GM19397 (cell line): ENCODE results near the gene SAMD4B.
A peak's percentile ranks its signal among the peaks of the same experiment; 100 is the strongest.

Experiments used
- ATAC-seq: cut with Tn5 transposase; IDR thresholded peaks from one replicate; pipeline ENCODE4 v1.9.1; 2021; ENCODE audit warnings: mild to moderate bottlenecking, moderate library complexity; ENCODE audit not compliant: unreplicated experiment

The SAMD4B gene

DNA sequence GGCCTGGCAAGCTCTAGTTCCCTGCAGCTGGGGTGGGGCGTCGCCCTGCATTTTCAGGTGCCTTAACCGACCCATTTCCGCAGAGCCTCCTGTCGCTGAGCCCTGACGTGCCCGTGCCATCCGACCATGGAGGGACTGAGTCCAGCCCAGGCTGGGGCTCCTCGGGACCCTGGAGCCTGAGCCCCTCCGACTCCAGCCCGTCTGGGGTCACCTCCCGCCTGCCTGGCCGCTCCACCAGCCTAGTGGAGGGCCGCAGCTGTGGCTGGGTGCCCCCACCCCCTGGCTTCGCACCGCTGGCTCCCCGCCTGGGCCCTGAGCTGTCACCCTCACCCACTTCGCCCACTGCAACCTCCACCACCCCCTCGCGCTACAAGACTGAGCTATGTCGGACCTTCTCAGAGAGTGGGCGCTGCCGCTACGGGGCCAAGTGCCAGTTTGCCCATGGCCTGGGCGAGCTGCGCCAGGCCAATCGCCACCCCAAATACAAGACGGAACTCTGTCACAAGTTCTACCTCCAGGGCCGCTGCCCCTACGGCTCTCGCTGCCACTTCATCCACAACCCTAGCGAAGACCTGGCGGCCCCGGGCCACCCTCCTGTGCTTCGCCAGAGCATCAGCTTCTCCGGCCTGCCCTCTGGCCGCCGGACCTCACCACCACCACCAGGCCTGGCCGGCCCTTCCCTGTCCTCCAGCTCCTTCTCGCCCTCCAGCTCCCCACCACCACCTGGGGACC, 65.6 kb downstream of the SAMD4B start:
- no peak for ATAC-seq

GRCh38 chr19:39408392-39409207, 66.4 kb downstream of the SAMD4B start:
- ATAC-seq = no peak

DNA sequence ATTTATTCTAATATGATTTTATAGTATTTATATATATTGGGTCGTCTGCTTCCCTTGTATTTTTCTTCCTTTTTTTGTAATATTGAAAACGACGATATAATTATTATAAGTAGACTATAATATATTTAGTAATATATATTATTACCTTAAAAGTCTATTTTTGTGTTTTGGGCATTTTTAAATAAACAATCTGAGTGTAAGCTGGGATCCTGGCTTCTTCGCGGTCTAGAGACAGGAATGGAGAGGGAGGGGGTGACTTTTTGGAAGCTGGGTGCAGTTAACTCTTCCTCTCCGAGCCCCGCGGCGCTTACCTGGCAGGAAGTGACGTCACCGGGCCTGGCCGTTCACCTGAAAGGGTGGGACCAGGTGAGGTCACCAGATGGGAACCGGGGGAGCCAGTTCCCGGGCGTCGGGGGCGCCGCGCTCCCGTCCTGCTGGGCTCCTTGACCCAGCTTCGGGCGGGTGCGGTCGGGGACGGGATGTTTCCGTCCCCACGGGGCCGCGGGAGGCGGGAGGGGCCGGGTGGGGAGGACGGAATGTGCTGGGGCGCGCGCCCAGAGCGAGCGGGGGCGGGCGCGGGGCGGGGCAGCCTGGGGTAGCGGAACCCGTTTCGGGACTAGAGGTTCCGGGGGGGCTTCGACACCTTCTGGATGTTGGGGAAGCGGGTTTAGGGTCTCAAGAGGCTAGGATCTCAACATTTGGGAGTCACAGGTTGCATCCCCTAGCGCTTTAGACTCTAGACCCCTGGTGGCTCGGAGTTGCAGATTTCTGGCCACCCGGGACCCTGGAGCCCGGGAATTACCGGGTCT, 67.2 kb downstream of the SAMD4B start:
- no peak for ATAC-seq

DNA sequence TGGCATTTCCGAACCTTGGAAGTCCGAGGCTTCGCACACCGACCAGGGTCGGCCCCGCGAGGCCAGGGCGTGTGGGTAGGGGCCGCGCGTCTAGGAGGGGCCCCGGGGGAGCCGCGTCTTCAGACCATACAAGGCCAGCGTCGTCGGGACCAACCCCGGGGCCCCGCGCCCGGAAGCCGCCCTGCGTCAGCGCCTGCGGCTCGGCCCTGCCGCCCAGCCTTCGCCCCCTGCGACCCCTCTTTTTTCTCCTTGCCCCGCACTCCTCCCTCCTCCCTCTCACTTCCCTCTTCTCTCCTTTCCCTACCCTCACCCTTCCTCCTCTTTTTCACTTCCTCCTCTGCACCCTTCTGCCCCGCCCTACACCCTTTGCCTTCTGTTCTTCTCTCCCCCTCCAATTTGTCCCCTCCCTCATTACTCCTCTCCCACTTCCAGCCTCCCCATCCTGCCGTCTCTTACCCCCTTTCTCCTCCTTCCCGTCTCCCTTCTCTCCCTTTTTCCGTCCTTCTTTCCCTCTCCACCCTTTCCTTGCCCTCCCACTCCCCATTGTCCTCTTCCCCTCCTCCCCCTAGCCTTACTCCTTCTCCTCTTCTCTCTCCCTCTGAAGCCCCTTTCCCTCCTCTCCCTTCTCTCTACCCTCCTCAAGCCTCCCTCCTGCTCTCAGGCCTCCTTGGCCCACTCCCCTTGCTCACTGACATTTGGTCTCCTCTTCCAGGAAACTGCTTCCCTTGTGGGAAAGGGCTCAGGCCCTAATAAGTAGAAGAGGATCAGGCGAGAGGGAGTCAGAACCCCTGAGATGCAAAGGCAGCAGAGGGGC, 68.0 kb downstream of the SAMD4B start:
- ATAC-seq = no peak

DNA sequence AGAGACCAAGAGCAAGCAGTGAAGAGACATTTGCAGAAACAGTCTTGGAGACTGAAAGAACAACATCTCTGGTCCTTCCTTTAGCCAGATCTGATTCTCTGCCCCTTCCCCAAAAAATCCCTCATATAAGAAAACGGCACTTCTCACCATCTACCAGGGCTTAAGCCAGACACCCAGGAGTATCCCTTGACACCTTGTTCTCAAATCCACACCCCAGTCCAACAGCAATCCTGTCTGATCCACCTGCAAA, 68.5 kb downstream of the SAMD4B start:
- no peak for ATAC-seq

GRCh38 chr19:39411081-39411831, 69.0 kb downstream of the SAMD4B start:
- ATAC-seq = no peak

GRCh38 chr19:39411832-39412099, 69.5 kb downstream of the SAMD4B start:
- peak; percentile 20 for ATAC-seq

- ATAC-seq = peak; percentile 56
Measured at GRCh38 chr19:39412100-39412866, 70.1 kb downstream of the SAMD4B start, which contains the start of gene PLEKHG2. PLEKHG2 (plus strand) TSS chr19:39412669; CDS start chr19:39414087, 1,418 bp downstream.

- ATAC-seq = no peak
Measured at GRCh38 chr19:39412867-39413271, 70.6 kb downstream of the SAMD4B start.

GRCh38 chr19:39413272-39413910, 71.2 kb downstream of the SAMD4B start:
- ATAC-seq = no peak

- ATAC-seq = no peak
Measured at GRCh38 chr19:39413911-39414608, 71.8 kb downstream of the SAMD4B start.

DNA sequence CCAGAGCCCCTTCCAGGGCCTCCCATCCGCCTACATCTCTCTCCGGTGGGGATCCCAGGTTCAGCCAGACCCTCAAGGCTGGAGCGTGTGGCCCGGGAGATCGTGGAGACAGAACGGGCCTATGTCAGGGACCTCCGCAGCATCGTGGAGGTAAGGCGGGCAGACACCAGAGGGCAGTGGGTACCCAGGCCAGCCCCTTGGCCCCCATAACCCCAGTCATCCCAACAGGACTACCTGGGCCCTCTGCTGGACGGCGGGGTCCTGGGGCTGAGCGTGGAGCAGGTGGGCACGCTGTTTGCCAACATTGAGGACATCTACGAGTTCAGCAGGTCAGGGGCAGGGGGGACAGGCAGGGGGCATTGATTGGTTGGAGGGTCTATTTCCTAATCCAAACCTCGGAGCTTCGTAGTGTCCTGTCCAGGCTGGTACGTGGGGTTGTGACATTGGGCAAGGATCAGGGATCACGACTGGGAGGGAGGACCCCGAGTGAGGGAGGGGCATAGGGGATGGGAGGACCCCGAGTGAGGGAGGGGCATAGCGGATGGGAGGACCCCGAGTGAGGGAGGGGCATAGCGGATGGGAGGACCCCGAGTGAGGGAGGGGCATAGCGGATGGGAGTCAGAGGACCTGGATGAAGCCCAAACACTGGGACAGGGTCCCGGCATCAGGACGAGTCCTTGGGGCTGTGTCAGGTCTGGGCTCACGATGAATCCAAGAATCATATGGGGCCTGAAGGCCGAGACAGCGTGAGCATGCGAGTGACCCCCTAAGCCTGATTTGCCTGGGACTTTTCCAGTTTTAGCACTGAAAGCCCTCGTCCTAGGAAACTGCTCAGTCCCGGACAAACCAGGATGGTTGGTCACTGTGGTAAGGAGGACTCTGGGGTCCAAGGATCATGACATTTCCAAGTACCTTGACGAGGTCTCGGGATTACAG, 73.2 kb downstream of the SAMD4B start:
- no peak for ATAC-seq

DNA sequence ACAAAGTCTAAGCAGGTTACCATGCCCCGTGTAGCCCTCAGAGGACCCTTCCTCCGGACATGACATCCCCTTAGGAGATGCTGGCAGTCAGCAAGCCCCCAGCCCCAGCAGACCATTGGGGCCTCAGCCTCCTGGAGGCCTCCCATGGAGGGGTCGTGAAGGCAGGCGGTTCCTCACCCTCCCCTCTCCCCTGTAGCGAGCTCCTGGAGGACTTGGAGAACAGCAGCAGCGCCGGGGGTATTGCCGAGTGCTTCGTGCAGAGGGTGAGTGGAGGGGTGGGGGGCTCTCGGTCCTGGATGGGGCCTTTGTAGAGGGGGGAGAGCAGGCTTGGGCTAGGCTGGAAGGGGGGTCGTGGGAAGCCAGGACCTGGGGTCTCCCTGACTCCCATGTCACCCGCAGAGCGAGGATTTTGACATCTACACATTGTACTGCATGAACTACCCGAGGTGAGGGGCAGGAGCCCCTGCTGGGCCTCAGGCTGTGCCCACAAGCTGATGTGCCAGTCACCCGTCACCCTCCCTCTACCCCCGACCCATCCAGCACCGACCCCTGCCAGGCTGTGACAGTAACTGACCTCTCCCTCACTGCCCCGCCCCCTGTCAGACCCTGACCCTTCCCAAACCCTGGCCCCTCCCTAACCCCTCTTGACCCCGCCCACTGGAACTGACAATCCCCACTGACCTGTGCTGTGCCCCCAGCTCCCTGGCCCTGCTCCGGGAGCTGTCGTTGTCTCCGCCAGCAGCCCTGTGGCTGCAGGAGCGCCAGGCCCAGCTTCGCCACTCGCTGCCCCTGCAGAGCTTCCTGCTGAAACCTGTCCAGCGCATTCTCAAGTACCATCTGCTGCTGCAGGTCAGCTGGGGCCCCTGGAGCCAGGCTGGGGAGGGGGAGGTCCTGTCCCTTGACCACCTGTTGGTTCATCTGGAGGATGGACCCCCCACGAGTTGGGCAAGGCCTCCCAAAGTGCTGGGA, 74.2 kb downstream of the SAMD4B start:
- ATAC-seq = no peak

- ATAC-seq = no peak
Measured at GRCh38 chr19:39417463-39418181, 75.4 kb downstream of the SAMD4B start.

DNA sequence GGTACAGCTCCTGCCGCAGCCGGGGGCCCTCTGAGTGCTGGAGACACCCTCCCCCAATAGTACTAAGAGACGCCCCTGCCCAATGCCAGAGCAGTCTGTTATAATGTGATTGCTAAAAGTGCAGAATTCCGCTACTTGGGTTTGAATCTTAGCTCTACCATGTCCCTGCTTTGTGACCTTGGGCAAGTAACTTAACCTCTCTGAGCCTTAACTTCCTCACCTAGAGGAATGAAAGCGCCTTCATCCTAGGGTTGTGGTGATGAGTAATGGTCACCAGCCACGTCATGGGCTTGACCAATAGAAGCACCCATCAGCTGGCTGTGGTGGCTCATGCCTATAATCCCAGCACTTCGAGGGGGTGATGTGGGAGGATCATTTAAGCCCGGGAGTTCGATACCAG, 76.8 kb downstream of the SAMD4B start:
- no peak for ATAC-seq

DNA sequence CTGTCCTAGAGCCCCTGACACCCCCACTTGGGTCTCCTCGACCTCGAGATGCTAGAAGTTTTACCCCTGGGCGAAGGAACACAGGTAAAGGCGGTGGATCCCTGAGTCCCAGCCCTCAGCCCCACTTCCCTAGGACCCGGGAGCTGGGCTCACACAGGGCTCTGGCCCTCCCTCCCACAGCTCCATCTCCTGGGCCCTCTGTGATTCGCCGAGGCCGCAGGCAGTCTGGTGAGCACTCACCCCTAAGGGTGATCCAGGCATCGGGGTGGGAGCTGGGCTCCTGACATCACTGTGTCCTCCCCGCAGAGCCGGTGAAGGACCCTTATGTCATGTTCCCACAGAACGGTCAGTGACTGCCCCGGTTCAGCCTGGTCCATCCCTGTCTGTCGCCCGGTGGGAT, 78.5 kb downstream of the SAMD4B start:
- ATAC-seq = no peak
